ENCODE measurements around the gene ADAMTS17.

GRCh38 chr15:99956820-99957641, 384.7 kb downstream of the ADAMTS17 start:
- TF ChIP-seq POLR2A (IDR thresholded peaks at IDR 0.05; ENCODE audit: low read depth, low read length): no peak
- no peak for TF ChIP-seq POLR2AphosphoS5 (IDR thresholded peaks at IDR 0.05; ENCODE audit: low read depth, low read length)
